AG04449 (cell line): ENCODE data around the gene COPE.

Experiments
- CTCF ChIA-PET: fragments of 350-600 bp; formaldehyde crosslinking; extraction: SDS; loops from one replicate; lab custom pipeline; 2021; ENCODE audit warnings: antibody characterized with exemption; lab: Yijun Ruan, JAX
- POLR2A ChIA-PET: fragments of 400-600, 350-600 bp; formaldehyde crosslinking; extraction: SDS; loops from one replicate; lab custom pipeline; 2020; ENCODE audit warnings: antibody characterized with exemption, inconsistent platforms; lab: Yijun Ruan, JAX
- DNase-seq: peaks from one replicate; pipeline ENCODE4 v3.0.0-alpha.2; 2010; ENCODE audit warnings: low read depth, low spot score
- H3K4me3 ChIP-seq: 2 replicates; pipeline ENCODE4 v1.5.1; 2011; ENCODE audit warnings: low read depth, mild to moderate bottlenecking, control low read depth, low read length
- TF ChIP-seq, protein P1 (sequence below): IDR thresholded peaks from one replicate; pipeline ENCODE4 v1.5.1; 2011; ENCODE audit warnings: mild to moderate bottlenecking, moderate library complexity, low read length, control low read depth, inconsistent platforms; ENCODE audit not compliant: insufficient read depth; ENCODE audit errors: missing control alignments

The COPE gene

DNA sequence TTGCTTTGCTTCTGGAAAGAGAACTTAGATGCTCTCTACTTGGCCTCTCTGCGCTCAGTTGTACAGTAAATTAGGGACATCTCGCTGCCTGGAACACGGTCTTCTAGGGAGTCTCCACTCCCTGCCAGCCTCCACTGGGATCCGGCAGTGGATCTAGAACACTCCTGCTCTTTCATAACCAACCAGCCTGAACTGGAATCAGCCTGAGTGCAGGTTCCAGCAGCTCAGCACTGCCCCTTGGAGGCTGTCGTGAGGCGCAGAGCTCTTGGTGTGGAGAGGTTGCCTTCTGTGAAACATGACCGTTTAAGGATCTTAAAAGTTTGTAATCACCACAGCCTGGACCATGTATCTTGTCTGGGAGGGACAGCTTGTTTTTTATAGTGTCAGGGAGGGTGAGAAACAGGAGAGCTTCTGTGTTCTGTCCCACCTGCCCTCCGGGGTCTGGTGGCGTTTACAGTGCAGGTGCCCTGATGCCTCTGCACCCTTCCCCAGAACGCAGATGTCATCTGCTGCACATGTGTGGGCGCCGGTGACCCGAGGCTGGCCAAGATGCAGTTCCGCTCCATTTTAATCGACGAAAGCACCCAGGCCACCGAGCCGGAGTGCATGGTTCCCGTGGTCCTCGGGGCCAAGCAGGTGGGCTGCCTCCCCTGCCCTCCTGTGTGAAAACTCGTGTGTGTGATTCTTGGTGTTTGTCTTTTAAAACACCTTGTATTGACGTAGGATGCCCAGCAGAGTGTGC is 62.6 kb downstream of the COPE start:
- no peak for DNase-seq
- TF ChIP-seq, protein P1, sequence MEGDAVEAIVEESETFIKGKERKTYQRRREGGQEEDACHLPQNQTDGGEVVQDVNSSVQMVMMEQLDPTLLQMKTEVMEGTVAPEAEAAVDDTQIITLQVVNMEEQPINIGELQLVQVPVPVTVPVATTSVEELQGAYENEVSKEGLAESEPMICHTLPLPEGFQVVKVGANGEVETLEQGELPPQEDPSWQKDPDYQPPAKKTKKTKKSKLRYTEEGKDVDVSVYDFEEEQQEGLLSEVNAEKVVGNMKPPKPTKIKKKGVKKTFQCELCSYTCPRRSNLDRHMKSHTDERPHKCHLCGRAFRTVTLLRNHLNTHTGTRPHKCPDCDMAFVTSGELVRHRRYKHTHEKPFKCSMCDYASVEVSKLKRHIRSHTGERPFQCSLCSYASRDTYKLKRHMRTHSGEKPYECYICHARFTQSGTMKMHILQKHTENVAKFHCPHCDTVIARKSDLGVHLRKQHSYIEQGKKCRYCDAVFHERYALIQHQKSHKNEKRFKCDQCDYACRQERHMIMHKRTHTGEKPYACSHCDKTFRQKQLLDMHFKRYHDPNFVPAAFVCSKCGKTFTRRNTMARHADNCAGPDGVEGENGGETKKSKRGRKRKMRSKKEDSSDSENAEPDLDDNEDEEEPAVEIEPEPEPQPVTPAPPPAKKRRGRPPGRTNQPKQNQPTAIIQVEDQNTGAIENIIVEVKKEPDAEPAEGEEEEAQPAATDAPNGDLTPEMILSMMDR: peak; percentile 51
- ChIA-PET CTCF (interaction anchor here (1.4 to 13.9 kb wide), 5 partner anchors 9 to 268 kb away, joined by 3 to 249 read pairs (median 21); partner anchors contain the start of gene REX1BD), POLR2A (no interaction called here)
- no peak overlapping the region for H3K4me3 ChIP-seq

DNA sequence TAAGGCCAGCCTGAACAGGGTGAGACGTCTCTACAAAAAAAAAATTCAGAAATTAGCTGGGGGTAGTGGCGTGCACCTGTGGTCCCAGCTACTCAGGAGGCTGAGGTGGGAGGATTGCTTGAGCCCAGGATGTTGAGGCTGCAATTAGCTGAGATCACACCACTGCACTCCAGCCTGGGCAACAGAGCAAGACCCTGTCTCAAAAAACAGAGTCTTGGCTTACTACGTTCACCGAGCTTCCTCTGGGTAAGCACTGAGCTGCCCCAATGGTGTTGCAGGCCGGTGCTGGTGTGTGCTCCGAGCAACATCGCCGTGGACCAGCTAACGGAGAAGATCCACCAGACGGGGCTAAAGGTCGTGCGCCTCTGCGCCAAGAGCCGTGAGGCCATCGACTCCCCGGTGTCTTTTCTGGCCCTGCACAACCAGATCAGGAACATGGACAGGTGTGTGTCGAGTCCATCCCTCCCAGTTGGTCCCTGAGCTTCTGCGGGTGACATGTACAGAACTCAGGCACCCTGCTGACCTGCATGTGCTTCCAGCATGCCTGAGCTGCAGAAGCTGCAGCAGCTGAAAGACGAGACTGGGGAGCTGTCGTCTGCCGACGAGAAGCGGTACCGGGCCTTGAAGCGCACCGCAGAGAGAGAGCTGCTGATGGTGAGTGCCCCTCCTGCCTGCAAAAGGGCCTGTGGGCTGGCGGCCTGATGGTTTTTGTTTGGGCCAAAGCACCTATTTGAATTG is 63.4 kb downstream of the COPE start:
- H3K4me3 ChIP-seq: no peak overlapping the region
- ChIA-PET CTCF (interaction anchor here (1.1 to 13.9 kb wide), 5 partner anchors 10 to 267 kb away, joined by 3 to 249 read pairs (median 21); partner anchors contain the start of gene REX1BD), POLR2A (no interaction called here)
- no peak for DNase-seq
- TF ChIP-seq, protein P1: no peak

- POLR2A ChIA-PET: interaction anchor here (0.6 kb wide), 1 partner anchor 263 kb away, joined by 3 read pairs; no protein-coding TSS in a partner anchor
- TF ChIP-seq, protein P1: no peak
- no peak for DNase-seq
- no peak overlapping the region for H3K4me3 ChIP-seq
- CTCF ChIA-PET: interaction anchor here (0.7 to 13.9 kb wide), 7 partner anchors 9 to 296 kb away, joined by 3 to 249 read pairs (median 4); partner anchors contain the start of gene REX1BD
Observed at GRCh38 chr19:18854982-18855381, 64.2 kb downstream of the COPE start.

DNA sequence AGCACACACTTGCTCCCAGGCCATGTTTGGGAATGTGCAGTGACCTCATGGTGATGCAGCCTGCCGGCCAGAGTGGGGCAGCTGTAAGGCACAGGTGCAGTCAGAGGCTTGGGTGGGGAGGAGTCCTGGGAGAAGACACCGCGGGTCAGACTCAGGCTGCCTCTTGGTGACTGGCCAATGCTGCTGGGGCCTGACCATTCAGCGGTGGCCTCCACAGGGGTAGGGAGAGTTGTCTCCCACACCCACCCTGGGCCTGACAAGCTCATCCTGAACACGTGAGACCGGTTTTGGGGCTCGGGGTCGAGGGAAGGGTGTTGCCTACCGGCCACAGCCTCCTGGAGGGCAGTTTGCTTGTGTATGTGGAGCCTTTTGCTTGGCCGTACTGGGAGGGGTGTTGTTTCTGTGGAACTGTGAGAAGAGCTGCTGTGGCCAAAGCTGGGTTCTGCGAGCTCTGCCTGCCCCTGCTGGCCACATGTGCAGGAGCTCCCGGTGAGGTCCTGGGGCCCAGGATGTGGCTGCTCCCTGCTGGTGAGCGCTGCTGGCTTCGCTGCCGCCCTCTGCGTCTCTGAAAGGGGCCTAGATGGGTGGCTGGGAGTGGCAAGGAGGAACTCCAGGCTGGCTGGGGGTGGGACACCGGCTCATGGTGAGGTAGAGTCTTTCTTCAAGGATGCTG is 65.3 kb downstream of the COPE start:
- H3K4me3 ChIP-seq: no peak overlapping the region
- CTCF ChIA-PET: interaction anchor here (1.0 to 5.9 kb wide), 4 partner anchors 9 to 295 kb away, joined by 3 to 58 read pairs (median 12); partner anchors contain the start of gene REX1BD
- POLR2A ChIA-PET: no interaction called here
- DNase-seq: no peak
- TF ChIP-seq, protein P1: no peak

DNA sequence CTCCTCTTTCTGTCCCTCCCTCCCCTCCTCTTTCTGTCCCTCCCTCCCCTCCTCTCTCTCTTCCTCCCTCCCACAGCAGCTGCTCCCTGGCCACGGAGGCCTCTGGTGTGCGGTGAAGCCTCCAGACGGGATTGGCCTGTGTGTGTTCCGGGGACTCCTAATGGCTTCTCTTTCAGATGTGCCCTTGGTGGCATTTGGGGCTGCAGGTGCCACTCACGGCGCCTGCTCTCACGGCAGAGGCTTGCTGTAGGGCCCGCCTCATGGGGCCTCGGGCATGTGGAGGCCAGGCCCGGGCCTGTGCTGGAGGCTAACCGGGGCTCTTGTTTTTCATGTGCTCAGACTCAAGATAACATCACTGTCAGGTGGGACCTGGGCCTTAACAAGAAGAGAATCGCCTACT is 66.5 kb downstream of the COPE start:
- ChIA-PET POLR2A (no interaction called here), CTCF (interaction anchor here (6.6 to 13.0 kb wide), 3 partner anchors 9 to 261 kb away, joined by 149 to 286 read pairs (median 249); partner anchors contain the start of genes REX1BD and UPF1)
- DNase-seq: no peak
- no peak overlapping the region for H3K4me3 ChIP-seq
- TF ChIP-seq, protein P1: no peak
